Measurements from ENCODE around the gene ATP8B1. TPM values are rescaled to one million over a fixed set of nuclear protein-coding genes. Genes with fewer than 3 reads are reported as not detected.

ATP8B1 gene
- total RNA-seq, 4 donors from 2014 or later: 17.4 to 26.2 (median 23.4) TPM

DNA sequence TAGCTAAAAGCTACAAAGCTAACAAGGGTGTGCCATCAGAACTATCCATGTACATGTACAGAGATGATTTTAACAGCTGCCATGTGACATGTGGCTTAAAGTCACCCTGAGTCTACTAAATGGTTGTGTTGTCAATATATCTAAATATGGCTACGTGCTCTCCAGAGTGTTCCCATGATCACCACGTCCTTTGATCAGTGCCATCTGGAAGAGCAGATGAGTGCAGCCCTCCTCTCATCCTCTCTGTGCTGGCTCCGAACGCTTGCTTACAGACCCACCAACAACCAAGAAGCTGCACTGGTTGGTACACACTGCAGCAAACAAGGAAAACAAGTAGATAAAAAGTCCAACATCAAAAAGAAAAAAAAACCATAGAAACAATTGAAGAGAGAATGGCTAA, 92.9 kb downstream of the ATP8B1 start:
- 80 to 92% methylated on average over 1 to 3 of the region's 4 CpGs for WGBS, 2 donors (ENCODE audit: low coverage in 1 of 2)
- ATAC-seq: no peak
- Histone ChIP-seq H3K4me1 (peaks cover 0 to 70% (median 16%) of the 10 kb centered on the region in 3 donors), H3K27ac (peak overlapping the region in 2 of 4 donors; percentile 5 to 76), H3K27me3 (no peaks in the 10 kb centered on the region), H3K36me3 (no peaks in the 10 kb centered on the region), H3K9me3 (no peaks in the 10 kb centered on the region), H3K4me3 (no peak overlapping the region)
- TF ChIP-seq EP300 (IDR thresholded peaks at IDR 0.05) (no peak), POLR2AphosphoS5 (IDR thresholded peaks at IDR 0.05) (no peak)
- TF ChIP-seq, protein P1, sequence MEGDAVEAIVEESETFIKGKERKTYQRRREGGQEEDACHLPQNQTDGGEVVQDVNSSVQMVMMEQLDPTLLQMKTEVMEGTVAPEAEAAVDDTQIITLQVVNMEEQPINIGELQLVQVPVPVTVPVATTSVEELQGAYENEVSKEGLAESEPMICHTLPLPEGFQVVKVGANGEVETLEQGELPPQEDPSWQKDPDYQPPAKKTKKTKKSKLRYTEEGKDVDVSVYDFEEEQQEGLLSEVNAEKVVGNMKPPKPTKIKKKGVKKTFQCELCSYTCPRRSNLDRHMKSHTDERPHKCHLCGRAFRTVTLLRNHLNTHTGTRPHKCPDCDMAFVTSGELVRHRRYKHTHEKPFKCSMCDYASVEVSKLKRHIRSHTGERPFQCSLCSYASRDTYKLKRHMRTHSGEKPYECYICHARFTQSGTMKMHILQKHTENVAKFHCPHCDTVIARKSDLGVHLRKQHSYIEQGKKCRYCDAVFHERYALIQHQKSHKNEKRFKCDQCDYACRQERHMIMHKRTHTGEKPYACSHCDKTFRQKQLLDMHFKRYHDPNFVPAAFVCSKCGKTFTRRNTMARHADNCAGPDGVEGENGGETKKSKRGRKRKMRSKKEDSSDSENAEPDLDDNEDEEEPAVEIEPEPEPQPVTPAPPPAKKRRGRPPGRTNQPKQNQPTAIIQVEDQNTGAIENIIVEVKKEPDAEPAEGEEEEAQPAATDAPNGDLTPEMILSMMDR (IDR thresholded peaks at IDR 0.05): no peak

DNA sequence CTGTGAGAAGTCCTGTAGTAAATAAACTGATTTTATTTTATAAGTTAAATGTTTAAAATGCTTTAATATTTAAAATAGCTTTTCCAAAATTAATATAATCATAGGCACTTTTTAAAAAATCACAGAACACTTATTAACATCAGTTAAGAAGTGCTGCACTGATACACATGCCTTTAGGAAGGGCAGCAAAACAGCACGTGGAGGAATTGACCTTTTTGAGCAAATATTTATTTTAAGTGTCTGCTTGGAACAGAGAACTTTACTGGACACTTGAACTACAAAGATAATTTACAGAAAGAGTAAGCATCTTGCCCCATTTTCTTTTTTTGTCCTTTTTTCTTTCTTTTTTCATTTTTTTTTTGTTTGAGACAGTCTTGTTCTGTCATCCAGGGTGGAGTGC, 93.8 kb downstream of the ATP8B1 start:
- Histone ChIP-seq H3K4me1 (peaks cover 0 to 78% (median 16%) of the 10 kb centered on the region in 3 donors), H3K36me3 (no peaks in the 10 kb centered on the region), H3K27me3 (no peaks in the 10 kb centered on the region), H3K4me3 (no peak overlapping the region), H3K9me3 (no peaks in the 10 kb centered on the region), H3K27ac (peak overlapping the region in 1 of 4 donors; percentile 76)
- peak; percentile 14 for TF ChIP-seq POLR2AphosphoS5 (IDR thresholded peaks at IDR 0.05)
- no peak for TF ChIP-seq POLR2A (IDR thresholded peaks at IDR 0.05)
- no peak for ATAC-seq
- 30 to 32% methylated on average over 1 of the region's 1 CpG for WGBS, 2 donors (ENCODE audit: low coverage in 1 of 2)

DNA sequence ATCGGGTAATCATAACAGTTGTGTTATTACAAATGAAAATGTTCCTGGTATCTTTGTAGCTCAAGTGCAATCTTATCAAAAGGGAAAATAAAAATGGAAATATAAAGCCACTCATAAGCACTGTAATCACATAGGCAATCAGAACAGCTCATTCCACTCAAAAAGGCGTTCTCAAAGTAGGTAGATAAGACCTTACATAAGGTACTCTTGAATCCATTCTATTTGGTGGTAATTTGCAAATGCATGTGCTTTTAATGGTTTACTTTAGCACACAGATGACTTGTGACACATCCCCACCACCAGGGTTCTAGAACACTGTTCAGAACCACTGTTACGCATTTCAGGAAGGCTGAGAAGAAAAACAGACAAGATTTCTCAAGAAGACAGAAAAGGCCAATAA, 94.8 kb downstream of the ATP8B1 start:
- Histone ChIP-seq H3K27me3 (no peaks in the 10 kb centered on the region), H3K9me3 (no peaks in the 10 kb centered on the region), H3K4me3 (no peak overlapping the region), H3K4me1 (peaks cover 0 to 68% (median 16%) of the 10 kb centered on the region in 3 donors), H3K27ac (peak overlapping the region in 1 of 4 donors; percentile 49), H3K36me3 (no peaks in the 10 kb centered on the region)
- no peak for ATAC-seq
- 66 to 82% methylated on average over 2 to 3 of the region's 3 CpGs for WGBS, 2 donors (ENCODE audit: low coverage in 1 of 2)
- no peak for TF ChIP-seq EP300 (IDR thresholded peaks at IDR 0.05)
- TF ChIP-seq, protein P1 (IDR thresholded peaks at IDR 0.05): no peak

DNA sequence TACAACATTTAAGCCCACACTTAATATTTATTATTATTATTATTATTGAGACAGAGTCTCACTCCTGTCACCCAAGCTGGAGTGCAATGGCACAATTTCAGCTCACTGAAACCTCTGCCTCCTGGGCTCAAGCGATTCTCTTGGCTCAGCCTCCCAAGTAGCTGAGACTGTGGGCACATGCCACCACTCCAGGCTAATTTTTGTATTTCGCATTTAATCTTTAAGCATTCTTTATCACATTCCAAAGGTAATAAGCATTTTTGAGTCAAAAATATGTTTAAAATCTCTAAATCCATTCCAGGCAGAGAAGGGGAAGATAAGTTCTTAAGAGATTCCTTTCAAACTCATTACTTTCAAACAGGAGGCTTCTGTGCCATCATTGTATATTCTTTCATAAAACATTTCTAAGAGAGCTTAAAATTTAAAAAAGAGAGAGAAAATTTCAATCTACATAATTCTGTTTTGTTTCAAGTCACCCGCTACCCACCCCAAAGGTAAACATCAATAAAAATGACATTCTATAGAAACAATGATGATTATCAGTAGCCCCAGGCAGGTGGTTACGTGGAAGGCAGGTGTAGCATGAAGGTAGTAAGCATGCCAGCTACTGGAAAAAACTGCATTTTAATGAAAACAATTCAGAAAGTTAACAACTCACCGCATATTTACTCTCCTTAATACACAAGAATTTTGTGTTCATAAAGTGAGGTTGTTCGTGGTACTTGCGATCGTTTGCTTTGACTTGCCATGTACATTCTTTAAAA, 97.1 kb downstream of the ATP8B1 start:
- WGBS, 2 donors (ENCODE audit: low coverage in 1 of 2): 89 to 98% methylated on average over 7 to 8 of the region's 8 CpGs
- TF ChIP-seq EP300 (IDR thresholded peaks at IDR 0.05): no peak
- no peak for TF ChIP-seq POLR2AphosphoS5 (IDR thresholded peaks at IDR 0.05)
- H3K36me3 ChIP-seq: peaks cover 0 to 4% of the 10 kb centered on the region in 2 donors
- no peak overlapping the region for H3K4me3 ChIP-seq
- no peaks in the 10 kb centered on the region for H3K9me3 ChIP-seq
- ATAC-seq: no peak
- H3K4me1 ChIP-seq: peaks cover 0 to 46% (median 3%) of the 10 kb centered on the region in 3 donors
- no peaks in the 10 kb centered on the region for H3K27me3 ChIP-seq
- no peak overlapping the region for H3K27ac ChIP-seq

DNA sequence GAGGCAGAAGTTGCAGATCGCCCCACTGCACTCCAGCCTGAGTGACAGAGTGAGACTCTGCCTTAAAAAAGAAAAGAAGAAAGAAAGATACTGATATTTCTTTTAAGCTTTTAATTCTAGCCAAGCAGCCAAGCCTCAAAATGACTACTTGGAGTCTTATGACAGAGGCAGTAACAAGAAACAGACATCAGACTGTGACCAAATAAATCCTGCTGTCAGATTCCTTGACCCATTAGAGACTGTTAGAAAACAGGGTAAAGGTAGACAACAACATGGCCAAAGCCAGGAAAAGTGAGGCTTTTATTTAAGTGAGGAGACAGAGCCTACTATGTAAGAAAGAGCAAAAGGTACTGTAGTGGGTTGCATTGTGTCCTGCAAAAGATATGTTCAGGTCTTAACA, 98.1 kb downstream of the ATP8B1 start:
- Histone ChIP-seq H3K27ac (no peak overlapping the region), H3K4me3 (no peak overlapping the region), H3K9me3 (no peaks in the 10 kb centered on the region), H3K27me3 (no peaks in the 10 kb centered on the region), H3K4me1 (peaks cover 0 to 36% (median 1%) of the 10 kb centered on the region in 3 donors), H3K36me3 (peaks cover 0 to 9% of the 10 kb centered on the region in 2 donors)
- ATAC-seq: no peak
- TF ChIP-seq, protein P1 (IDR thresholded peaks at IDR 0.05): no peak
- TF ChIP-seq POLR2A (IDR thresholded peaks at IDR 0.05) (no peak), EP300 (IDR thresholded peaks at IDR 0.05) (no peak), POLR2AphosphoS5 (IDR thresholded peaks at IDR 0.05) (no peak)
- WGBS, 2 donors (ENCODE audit: low coverage in 1 of 2): 57% methylated on average over 1 of the region's 1 CpG; no CpG with 5 or more reads in 1 of the 2 donors
